ENCODE measurements around the gene CSRP2.

CSRP2 gene

DNA sequence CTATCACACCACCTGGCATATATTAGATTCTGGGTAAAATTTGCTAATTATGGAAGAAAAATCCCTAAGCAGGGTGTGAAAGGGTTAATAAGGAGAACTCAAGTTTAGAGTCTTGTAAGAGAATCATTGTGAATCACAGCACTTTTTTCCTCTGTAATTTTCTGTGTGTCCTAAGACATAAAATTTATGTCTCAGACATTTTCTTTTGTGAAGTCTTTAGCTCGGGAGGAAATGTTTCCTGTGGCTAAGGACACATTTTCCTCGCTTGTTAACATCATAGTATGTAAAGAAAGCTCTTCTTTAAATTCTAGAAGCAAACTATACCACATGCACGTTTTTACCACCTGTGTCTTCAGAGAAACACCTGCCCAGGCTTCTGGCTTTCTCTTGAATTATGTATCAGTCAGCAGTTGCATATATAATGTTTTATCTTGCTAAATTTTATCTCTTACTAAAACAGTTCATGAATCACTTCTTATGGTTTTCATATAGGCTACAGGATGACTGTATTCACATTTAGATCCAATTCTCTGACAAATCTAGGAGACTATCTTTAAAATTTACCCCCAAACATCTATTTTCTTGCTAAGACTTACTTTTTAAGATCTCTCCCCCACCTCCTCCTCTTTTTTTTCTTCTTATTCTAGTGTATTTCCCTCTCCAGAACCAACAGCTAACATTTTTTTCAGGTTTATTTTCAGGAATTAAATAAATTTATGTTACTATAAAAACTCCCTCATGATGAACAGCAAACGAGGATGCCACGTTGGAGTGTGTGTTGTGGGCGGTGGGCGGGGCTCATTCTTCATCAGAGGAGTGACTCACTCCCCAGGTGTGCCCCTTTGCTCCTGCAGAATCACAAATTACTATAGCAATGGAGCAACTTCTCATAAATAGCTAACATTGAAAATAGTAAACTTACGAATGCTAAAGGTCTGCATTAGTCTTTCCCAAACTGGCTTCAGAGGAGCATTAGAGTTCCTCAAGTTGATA, 11.6 kb upstream of the CSRP2 start:
- DNase-seq = no peak

DNA sequence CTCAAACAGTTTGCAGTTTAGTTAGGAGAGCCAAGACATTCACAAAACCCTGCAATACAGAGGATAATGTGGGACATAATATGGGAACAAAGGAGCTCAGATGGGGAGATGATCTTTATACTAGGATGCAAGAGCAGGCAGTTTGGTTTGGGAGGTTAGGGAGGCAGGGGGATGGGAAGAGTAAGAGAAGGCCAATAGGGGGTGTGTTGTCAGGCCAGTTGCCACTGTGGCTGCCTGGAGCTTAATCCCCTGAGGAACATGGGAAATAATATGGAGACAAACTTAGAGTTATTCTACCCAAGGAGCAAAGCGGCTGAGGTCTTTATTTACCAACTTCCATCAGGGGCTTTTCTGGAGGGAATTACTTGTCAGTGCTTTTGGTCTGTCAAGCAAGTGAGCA, 10.0 kb upstream of the CSRP2 start:
- DNase-seq = no peak

DNA sequence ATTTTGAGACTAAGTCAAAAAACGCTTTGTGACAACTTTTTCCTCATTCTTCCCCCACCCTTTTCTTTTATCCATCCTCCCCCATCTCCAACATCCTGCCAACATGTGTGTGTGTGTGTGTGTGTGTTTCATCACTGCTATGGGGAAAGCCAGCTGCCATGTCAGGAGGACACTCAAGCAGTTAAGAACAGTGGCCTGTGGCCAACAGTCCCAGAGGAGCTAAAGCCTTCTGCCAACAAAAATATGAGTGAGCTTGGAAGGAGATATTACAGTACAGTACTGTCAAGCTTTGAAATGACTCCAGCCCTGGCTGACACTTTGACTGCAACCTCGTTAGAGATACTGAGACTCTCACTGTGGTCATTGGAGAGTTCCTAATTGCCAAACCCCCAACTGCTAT, 5.0 kb upstream of the CSRP2 start:
- DNase-seq = no peak

DNA sequence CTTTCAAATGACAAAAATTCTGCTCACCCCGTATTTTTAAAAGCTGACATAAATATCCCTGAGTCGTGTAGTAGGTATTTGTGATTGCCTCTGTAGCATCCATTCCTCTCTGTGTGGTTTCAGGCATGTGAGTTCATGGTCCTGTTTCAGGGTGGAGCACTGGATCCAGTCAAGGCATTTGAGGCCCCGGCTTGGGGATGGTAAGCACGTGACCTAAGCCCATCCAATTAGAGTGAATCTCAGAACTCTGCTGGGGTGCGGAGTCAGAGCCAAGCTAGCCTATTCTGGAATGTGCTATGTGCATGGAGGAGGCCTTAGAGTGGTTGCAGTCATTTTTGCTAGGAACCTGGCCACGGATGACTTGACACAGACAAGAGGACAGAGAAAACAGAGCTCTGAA, 4.3 kb upstream of the CSRP2 start:
- no peak for DNase-seq

DNA sequence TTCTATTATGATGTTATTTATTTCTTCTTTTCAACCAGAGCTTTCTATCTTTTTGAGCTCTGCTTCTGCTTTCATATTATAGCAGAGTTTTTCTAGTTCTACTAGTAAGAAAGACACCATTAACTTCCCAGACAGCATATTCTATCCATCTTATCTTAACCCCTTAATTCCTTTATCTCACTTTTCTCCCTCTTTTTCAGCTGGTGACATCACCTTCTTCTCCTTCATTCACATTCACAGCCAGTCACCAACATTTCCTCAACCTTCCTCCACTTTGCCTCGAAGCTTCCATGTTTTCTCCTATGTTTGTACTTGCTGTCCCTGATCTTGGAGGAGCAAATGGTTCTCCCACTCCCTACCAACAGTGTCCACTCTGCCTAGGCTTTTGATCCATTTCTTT, 3.5 kb upstream of the CSRP2 start:
- DNase-seq = no peak

DNA sequence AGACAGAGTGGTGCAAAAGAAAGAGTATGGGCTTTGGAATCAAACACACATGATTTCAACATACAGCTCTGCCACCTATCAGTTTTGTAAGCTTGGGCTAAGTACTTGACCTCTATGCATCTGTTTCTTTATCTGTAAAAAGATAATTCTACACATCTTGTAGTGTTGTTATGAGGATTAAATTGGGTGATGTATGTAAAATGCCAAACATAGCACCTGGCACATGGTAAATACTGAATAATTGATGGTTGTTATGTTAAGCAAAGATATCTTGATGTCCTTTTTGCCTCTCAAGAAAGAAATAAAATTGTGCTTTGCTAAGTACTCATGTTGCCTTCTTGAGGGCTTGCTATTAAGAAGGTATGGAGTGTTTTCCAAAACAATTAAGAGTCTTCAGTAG, 2.3 kb upstream of the CSRP2 start:
- DNase-seq = no peak

DNA sequence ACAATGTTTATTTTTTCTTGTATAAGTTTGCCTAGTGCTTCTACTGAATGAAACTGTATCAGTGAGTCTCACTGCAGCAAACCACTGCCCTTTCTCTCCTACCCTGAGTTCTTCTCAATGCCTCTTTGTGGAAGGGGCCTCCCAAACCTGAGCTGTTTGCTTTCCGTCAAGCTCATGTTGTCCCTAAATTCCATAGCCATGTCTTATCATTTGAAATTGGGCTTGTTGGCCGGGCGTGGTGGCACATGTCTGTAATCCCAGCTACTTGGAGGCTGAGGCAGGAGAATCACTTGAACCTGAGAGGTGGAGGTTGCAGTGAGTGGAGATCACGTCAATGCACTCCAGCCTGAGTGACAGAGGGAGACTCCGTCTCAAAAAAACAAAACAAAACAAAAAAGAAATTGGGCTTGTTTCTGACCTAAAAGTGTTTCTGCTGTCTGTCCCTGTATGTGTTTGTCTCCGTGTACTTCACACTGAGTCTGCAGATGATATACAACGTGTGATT, 1.8 kb upstream of the CSRP2 start:
- no peak for DNase-seq

DNA sequence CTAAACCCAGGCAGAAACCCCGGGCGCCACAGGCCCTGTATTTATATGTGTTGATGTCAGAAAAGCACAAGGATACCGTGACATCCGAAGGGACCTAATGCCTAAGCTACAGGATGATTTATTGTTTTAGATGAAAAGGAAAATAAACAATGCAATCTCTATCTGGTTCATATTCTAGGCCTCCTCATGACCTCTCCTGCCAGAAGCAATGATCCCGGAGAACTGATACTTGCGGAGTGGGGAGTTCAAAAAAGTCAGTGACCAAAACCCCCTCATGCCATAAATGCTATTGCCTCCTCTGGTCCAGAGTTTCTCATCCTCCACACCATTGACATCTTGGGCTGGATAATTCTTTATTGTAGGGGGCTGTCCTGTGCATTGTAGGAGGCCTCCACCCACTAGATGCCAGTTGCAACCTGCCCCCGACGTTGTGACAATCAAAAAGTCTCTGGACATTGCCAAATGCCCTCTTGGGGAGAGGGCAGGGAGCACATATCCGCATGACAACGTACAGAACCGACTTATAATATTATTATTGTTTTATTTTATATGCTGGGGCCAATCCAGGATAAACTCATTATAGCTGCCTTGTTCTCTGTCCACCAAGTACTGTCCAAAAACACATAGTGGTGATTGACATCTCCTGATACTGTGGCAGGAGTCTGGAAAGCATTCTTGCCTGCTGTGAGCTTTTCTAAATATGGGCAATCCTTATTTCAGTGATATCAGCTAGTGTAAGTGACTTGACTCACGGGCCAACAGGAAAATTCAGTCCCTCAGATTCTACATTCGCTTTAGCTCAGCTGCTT, 1.1 kb upstream of the CSRP2 start:
- no peak for DNase-seq

DNA sequence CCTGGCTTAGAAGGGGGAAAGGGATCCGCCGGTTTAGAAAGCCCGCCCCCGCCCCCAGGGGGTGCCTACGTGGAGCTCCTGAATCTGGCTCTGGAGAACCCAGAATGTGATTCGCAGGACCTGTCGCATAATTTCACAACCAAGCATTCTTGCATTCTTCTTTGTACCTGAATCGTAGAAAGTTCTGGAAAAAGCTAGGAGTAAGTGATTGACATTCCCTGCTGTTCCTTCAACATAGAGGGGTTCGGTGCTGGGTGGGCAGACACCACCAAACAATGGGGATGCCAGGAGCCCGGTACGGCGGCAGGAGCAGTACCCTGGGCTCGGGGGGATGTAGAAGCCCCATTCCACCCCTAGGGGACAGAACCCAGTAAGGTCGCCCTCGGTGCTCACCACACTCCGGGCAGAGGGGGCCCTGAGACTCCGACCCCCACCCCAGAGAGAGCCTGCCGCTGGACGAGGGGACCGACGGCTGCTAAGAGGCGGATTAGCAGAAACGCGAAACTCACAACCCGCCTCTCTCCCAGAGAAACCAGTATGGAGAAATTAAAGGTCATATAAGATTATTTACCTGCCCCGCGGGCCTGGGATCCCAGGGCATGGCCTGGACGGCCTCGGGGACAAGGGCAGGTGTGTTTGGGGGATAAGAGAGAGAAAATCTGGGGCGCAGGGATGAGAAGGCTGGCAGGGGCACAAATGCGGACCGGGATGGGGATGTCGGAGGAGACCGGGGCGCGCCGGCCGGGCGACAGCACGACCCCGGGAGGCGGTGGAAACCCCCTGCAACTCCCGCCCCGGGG, 520 bp downstream of the CSRP2 start:
- DNase-seq = peak; percentile 39 to 47

DNA sequence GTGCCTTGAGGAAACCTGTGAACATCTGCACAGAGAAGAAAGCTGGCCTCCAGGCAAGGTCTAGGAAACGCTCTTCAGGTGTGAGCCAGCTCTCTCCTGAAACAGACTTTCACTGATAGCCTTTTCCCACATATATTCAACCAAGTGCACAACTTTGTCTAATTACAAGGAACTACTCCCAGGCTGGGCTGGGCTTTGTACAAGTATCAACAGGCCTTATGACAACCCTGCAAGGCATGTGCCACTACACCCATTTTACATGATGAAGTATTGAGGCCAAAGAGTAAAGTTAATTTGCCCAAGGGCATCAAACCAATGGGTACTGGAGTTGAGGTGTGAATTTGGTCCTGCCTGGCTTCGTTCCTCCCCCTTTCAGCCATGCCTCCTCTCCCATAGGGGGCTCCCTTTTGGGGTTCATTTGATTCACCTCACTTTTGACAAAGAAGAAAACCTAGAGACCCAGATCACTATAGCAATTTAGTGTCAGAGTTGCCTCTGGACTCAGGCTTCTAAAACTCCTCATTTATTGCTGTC, 2.1 kb downstream of the CSRP2 start:
- no peak for DNase-seq

DNA sequence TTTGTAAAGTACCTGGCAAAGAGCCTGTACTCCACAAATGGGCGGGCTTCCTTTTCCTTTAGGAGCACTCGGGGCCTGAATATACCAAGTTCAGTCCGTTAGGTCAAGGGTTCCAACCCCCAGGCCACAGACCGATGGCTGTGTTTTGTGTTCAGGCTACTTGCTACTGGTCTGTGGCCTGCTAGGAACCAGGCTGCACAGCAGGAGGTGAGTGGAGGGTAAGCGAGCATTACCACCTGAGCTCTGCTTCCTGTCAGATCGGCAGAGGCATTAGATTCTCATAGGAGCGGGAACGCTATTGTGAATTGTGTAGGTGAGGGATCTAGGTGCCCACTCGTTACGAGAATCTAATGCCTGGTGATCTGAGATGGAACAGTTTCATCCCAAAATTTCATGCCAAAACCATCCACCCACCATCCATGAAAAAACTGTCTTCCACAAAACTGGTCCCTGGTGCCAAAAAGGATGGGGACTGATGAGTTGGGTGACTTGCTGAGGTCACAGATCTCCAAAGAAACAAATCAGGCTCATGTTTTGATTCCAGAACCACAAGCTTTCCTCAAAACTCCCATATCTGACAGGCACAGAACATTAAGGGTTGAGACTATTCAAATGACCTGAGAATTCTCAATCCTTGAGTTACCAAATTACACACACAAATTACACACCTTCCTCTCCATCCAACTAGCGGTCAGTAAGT, 4.2 kb downstream of the CSRP2 start:
- no peak for DNase-seq

DNA sequence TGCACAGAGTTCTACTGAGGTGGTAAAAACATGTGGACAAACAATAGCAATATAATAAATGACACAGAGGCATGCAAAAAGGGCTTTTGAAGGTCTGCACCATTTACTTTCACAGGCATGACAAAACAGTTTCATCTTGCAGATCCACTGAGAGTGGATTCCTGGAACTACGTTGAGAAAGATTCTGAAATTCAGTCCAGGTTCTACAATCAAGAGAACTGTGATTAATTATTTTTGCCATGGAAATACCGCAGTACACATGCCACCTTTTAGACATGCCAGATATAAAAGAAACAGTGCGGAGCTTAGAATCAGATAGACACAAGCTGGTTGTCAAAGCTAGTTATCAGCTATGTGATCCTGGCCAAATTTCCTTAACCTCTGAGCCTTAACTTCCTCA, 4.8 kb downstream of the CSRP2 start:
- no peak for DNase-seq

DNA sequence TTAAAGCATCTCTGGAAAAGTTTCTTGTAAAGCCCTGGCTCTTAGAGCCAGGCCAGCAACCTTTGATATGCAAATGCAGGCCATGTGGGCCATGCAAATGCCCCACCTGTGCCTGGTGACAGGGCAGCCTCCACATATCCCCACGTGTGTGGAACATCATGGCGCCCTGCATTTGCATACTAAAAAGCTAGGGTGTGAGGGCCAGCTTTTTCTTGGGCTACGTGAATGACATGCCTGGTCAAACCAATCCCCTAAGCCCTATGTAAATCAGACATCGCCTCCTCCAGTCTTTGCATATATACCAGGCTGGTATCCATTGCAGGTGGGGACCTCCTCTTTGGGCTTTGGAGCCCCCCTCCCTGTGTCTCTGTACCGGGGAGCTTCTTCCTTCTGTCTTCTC, 6.4 kb downstream of the CSRP2 start:
- DNase-seq = no peak

DNA sequence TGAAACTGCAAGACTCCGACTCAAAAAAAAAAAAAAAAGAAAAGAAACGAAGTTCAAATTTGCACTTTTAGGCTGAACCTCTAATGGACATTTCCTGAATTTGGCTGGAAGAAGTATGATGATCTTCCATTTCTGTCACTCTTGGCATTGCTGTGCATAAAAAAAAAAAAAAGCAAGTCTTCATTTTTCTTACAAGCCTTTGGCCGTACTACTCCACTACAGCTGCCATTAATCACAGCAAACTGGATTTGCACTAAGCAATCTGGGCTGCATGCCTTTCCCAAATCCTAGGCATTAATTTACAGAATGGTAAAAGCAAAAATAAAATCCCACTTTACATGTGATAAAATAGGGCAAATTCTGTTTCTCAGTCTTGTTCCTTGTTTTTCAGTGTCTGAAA, 7.1 kb downstream of the CSRP2 start:
- DNase-seq = no peak

DNA sequence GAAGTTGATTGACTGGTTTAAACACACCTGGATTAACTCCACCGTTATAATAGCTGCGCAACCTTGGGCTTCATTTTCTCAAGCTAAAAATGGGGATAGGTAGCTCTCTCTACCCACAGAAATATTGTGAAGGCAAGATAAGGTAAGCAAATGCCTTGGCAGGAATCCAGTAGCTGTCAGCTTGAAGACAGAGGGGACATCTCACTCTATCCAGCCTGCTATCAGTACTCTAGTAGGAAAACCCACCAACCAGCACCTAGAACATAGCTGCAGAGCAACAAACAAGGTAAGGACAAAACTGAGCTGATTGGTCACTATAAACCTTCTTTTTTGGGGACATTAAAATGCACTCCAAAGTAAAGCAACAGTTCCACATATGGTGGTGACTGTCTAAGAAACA, 7.7 kb downstream of the CSRP2 start:
- DNase-seq = no peak

DNA sequence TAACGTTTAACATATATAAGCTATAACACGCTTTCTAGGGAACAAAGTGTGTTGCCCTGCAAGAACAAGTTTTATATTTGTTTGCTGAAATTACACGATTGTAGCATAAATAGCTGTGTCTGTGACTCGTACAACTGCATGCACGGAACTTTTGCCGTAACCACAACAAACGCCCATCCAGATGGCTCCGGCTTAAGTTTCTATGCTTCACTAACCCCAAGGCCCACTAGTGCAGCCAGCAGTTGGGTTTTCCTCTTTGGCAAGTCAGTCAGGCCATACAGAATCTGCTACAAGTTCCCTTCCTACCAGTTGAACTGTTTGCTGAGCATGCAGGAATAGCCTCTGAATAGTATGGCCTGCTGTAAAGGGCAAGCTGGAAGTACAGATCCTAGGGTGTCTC, 12.1 kb downstream of the CSRP2 start:
- DNase-seq = no peak

DNA sequence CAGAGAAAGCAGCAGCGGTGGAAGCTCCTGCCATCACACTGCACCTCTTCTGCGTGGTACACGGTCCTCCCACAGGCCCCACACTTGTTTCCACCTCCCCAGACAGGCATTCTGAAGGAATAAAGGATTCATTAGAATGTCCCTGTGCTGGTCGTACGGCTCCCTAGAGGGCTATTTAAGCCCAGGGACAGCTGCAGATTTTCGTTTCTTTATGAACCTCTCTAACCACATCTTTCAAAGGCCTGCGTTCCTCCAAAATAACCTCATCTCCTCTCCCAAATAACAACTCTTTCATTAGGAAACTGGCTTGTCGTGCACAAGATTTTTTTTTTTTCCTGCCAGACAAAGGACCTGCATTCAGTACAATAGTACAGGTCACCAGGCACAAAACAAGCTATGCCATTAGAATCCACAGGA, 12.7 kb downstream of the CSRP2 start:
- DNase-seq = peak in 1 of 2 experiments; percentile 11

DNA sequence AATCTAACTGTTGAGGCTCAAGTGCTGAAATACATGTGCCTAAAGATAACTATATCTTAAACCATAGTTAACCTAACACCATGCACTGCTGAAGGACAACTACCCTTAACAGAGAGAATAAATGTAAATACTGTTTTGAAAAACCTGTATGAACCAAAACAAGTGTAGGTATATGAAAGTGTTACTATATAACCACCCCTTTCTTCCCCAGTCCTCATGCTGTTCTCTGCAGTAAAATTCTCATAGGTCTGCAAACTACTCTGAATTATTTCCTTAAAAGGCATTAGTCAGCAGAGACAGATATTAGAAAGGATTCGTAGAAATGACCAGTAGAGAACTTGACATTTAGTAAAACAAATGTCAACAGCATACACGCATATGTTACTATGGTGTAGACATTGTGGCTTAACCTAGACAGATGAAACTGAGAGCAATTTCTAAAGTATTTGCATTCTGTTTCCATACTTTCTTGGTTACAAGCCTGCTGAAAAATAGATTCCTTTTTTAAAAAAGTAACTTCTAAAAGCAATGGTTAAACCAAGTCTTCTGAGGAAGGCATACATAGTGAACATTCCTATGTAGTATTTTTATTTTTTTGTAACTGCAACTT, 13.9 kb downstream of the CSRP2 start:
- DNase-seq = no peak

DNA sequence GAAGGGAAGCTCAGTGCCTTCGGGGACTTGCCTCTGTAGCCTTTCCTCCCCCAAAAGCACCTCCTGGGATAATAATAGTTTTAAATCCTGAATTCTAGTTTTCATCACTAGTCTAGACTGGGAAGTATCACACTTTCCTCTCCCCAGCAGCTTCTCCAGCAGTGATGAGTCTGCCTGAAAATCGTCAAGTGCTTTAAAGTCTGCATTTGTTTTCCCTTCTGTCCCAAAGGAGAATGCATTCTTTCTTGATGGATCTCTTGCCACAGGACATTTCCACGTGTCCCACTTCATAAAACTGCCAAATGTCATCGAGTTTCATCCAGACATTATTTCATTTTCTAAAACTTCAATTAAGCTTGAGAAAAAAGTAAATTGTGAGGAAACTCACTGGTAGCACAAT, 15.0 kb downstream of the CSRP2 start:
- DNase-seq = no peak

DNA sequence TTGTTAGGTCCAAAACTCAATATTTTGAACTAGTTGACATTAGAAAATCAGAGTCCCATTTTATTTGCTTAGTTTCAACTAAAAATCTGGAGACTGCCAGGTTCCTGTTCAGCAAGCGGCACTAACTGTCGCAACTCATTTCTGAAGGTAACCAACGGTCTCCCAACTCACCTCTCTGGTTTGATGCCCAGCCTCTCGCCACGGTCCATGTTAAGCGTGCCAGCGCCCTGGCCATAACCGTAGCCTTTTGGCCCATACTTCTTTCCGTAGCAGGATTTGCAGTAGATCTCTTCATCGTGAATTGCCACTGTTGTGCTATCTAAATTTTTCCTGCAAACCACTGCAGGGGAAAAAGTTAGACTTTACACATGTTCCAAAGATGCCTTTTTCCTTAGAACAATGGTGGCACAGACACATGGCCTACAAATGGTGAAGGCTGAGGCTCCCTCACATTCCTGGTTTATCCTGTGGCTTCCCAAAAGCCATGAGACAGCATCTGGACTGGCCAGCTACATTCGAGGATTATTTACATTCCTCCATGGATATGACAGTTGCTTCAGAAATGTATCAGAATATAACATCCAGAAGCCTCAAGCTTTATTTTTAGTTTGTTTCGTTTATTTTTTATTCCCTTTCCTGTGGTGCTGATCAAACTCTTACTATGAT, 15.7 kb downstream of the CSRP2 start:
- DNase-seq = peak in 1 of 2 experiments; percentile 11

DNA sequence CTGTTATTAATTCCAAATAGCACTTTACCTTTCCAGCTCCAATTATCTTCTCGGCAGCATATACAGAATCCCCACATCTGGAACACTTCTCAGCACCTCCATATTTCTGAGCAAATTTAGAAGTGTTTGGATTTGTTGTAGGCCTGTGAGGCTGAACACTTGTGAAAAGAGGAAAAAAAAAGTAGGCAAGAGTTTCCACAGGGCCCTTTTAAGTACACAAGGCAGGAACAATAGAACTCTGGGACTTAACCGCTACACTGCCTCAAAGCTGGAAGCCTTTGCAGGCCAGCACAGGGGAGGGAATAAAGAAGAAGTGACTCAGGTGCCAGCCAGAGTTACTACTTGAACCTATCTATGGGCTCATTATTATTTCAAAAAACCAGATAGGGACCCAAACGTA, 18.6 kb downstream of the CSRP2 start:
- DNase-seq = no peak
